ENCODE results near the gene DMD. TPM values are rescaled to one million over a fixed set of nuclear protein-coding genes. Genes with fewer than 3 reads are reported as not detected.
"Not testable (repeated sequence)": the region's sequence is repeated elsewhere in the genome, so short reads cannot be mapped to it uniquely, and the experiment has no call there.

DMD gene
- total and polyA plus RNA-seq, 9 donors: 14.0 to 70.5 (median 37.6) TPM

DNA sequence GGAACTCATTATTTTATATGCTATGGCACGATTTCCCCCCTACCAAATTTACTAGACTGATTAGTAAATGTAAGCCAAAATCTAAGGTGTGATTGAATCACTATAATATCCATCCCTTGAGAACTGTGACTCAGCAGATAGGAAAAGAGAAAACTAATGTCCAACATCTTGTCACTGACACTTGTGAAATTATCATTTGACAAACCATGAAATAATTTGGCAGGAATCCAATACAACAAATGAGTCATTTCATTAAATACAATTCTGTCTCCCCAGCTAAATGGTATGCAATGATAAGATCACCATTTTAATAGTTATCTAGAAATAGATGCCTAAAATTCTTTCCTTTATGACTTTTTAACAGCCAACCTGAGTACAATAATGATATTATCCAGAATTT is 462.3 kb downstream of the DMD start:
- Histone ChIP-seq H3K27me3 (no peaks in the 10 kb centered on the region), H3K9me3 (no peaks in the 10 kb centered on the region), H3K36me3 (no peaks in the 10 kb centered on the region), H3K4me1 (ENCODE audit: insufficient read depth) (no peaks in the 10 kb centered on the region), H3K27ac (no peak overlapping the region), H3K4me3 (no peak overlapping the region)
- TF ChIP-seq EP300 (IDR thresholded peaks at IDR 0.05): no peak
- TF ChIP-seq CTCF (IDR thresholded peaks at IDR 0.05): no peak
- no peak for TF ChIP-seq POLR2A (IDR thresholded peaks at IDR 0.05)
- no peak for DNase-seq
- intact Hi-C loops (cut with DNase I): no loop called here
- WGBS, 3 donors: 50 to 56% (median 51%) methylated on average over 1 of the region's 1 CpG

- TF ChIP-seq EP300 (IDR thresholded peaks at IDR 0.05): no peak
- no peak for TF ChIP-seq CTCF (IDR thresholded peaks at IDR 0.05)
- TF ChIP-seq POLR2A (IDR thresholded peaks at IDR 0.05): no peak
- no peak for DNase-seq
- no peak overlapping the region for H3K27ac ChIP-seq
- no peaks in the 10 kb centered on the region for H3K27me3 ChIP-seq
- intact Hi-C loops (cut with DNase I): no loop called here
- H3K9me3 ChIP-seq: no peaks in the 10 kb centered on the region
- no peak overlapping the region for H3K4me3 ChIP-seq
- no peaks in the 10 kb centered on the region for H3K4me1 ChIP-seq (ENCODE audit: insufficient read depth)
- WGBS, 3 donors: 11 to 27% (median 20%) methylated on average over 2 of the region's 2 CpGs
- H3K36me3 ChIP-seq: no peaks in the 10 kb centered on the region
These were observed 466.0 kb downstream of the DMD start for GRCh38 chrX:32745323-32745722.

GRCh38 chrX:32744921-32745320 is 466.4 kb downstream of the DMD start:
- Histone ChIP-seq H3K9me3 (no peaks in the 10 kb centered on the region), H3K27me3 (no peaks in the 10 kb centered on the region), H3K36me3 (no peaks in the 10 kb centered on the region), H3K27ac (no peak overlapping the region), H3K4me1 (ENCODE audit: insufficient read depth) (no peaks in the 10 kb centered on the region), H3K4me3 (no peak overlapping the region)
- TF ChIP-seq POLR2A (IDR thresholded peaks at IDR 0.05): no peak
- no peak for TF ChIP-seq EP300 (IDR thresholded peaks at IDR 0.05)
- no peak for TF ChIP-seq CTCF (IDR thresholded peaks at IDR 0.05)
- intact Hi-C loops (cut with DNase I): no loop called here
- 64 to 72% (median 66%) methylated on average over 1 of the region's 1 CpG for WGBS, 3 donors
- no peak for DNase-seq

- Histone ChIP-seq H3K9me3 (no peaks in the 10 kb centered on the region), H3K27ac (no peak overlapping the region), H3K27me3 (no peaks in the 10 kb centered on the region), H3K4me3 (no peak overlapping the region), H3K4me1 (ENCODE audit: insufficient read depth) (no peaks in the 10 kb centered on the region), H3K36me3 (no peaks in the 10 kb centered on the region)
- TF ChIP-seq CTCF (IDR thresholded peaks at IDR 0.05) (no peak), EP300 (IDR thresholded peaks at IDR 0.05) (no peak), POLR2A (IDR thresholded peaks at IDR 0.05) (no peak)
- intact Hi-C loops (cut with DNase I): no loop called here
- WGBS, 3 donors: 83 to 89% (median 88%) methylated on average over 3 of the region's 3 CpGs
- DNase-seq: no peak
These were observed 469.4 kb downstream of the DMD start for GRCh38 chrX:32741910-32742309.

- Histone ChIP-seq H3K27ac (no peak overlapping the region), H3K27me3 (peaks cover 3% of the 10 kb centered on the region), H3K36me3 (no peaks in the 10 kb centered on the region), H3K9me3 (no peaks in the 10 kb centered on the region), H3K4me1 (ENCODE audit: insufficient read depth) (no peaks in the 10 kb centered on the region), H3K4me3 (no peak overlapping the region)
- 70 to 75% (median 74%) methylated on average over 4 of the region's 4 CpGs for WGBS, 3 donors
- DNase-seq: no peak
- no peak for TF ChIP-seq POLR2A (IDR thresholded peaks at IDR 0.05)
- no peak for TF ChIP-seq CTCF (IDR thresholded peaks at IDR 0.05)
- TF ChIP-seq EP300 (IDR thresholded peaks at IDR 0.05): no peak
- intact Hi-C loops (cut with DNase I): no loop called here
These were observed 502.8 kb downstream of the DMD start for GRCh38 chrX:32708542-32708941.

DNA sequence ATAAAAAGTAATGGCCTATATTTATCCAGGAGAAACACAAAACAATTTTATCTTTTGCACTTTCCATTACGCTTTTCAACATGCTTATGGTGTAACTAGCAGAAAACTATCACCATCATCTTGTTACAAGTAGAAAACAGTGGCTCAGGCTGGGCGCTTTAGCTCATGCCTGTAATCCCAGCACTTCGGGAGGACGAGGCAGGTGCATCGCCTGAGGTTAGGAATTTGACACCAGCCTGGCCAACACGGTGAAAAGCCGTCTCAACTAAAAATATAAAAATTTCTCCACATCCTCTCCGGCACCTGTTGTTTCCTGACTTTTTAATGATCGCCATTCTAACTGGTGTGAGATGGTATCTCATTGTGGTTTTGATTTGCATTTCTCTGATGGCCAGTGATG is 506.0 kb downstream of the DMD start:
- 85 to 87% (median 85%) methylated on average over 9 of the region's 9 CpGs for WGBS, 3 donors
- H3K27me3 ChIP-seq; H3K4me3 ChIP-seq; H3K9me3 ChIP-seq; H3K36me3 ChIP-seq; DNase-seq; H3K27ac ChIP-seq; intact Hi-C loops (cut with DNase I); H3K4me1 ChIP-seq (ENCODE audit: insufficient read depth): not testable (repeated sequence)

All from ovary (tissue), 9 donors.